Fibroblast of skin of back (primary cell): ENCODE data around the gene GARIN5B.

ENCODE experiments used
- DNase-seq: peaks from one replicate; pipeline ENCODE4 v3.0.0-alpha.2; 2013

Gene GARIN5B

DNA sequence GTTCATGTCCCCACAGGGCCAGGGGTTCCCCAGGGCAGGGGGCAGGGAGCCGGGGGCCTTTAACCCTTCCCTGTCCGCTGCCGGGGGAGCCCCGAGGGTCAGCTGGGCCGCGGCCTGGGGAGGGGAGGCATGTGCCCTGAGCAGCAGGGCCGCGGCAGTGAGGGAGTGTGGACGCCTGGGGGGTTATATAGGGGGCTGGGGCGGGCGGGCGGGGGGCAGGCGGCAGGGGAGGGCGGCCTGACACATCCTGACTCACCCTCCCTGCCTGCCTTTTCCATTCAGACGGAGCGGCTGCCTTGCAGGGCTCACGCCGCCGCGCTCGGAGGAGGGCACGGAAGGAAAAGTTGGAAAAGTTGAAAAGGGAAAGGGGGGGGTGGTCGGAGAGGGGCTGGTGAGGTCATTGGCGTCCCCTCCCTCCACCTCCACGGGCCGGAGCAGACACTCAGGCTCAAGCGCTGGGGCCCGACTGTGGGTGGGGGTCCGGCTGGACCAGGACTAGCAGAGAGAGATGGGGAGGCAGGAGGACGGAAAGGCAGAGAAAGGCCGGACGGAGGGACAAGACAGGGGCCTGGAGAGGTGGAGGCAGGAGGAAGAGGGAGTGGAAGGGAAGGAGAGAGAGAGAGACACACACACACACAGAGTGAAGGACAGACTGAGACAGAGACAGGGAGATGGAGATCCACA is 7.4 kb upstream of the GARIN5B start, which contains the start of gene IL11:
IL11 (minus strand) TSS at position 159 of the 684 bp plus-strand sequence; CDS start at position 6, 153 bp downstream.
- DNase-seq = peak; percentile 86

- DNase-seq = peak; percentile 86
These were observed 6.7 kb upstream of the GARIN5B start for GRCh38 chr19:55369653-55370304.

DNA sequence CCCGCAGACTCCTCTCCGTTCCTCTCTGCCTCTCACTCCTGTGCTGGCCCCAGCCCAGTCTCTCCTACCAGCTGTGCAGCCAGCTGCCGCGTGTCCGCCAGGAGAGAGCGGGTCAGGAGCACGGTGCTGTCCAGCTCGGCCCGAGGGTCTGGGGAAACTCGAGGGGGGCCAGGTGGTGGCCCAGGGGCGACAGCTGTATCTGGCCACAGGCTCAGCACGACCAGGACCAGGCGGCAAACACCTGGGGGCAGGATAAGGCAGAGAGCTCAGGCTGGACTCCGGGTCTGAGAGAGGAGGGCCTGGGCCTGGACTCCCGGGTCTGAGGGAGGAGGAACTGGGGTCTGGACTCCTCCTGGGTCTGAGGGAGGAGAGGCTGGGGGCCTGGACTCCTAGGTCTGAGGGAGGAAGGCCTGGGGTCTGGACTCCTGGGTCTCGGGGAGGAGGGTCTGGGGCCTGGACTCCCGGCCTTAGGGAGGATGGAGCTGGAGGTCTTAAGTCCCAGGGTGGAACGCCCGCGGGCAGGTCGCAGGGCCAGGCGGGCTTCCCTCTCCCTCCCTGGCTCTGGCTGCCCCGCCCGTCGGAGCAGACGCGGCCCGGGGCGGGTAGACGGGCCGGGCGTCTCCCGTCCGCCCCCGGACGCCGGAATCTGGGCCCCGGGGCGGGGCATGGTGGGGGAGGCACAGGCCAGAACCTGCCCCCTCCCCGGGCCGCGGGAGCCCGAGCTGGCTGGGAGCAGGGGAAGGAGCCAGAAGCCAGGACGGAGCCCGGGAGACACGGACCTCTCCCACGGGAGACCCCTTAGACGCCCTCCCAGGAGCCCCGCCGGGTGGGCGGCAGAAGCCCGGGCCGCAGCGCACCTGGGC is 5.9 kb upstream of the GARIN5B start:
- peak; percentile 72 for DNase-seq

DNA sequence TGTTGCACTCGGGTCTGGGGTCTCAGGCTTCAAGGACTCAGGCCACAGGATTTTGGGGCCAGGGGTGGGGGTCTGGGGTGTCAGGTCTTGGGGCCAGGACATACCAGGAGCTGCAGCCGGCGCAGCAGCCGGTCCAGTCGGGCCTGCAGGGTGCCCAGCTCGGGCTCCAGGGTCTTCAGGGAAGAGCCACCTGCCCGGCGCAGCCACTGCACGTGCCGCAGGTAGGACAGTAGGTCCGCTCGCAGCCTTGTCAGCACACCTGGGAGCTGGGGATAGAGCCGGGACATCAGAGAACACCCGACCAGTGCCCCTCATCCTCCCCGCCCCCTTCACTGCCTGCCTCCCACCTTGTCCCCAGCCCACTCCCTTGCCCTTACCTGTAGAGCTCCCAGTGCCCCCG is 5.0 kb upstream of the GARIN5B start:
- no peak for DNase-seq

DNA sequence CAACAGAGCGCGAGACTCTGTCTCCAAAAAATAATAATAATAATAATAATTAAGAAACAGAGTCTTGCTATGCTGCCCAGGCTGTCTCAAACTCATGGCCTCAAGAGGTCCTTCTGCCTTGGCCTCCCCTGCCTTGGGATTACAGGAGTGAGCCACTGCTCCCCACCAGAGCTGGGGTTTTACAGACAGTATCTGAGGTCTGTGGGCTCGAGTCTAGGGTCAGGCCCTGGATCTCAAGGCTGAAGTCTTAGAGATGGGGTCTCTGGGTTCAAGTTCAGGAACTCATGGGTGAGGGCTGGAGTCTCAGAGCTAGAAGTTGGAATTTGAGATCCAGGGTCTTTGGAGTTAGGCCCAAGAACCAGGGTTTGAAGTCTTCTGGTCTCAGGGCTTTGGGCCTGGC is 3.7 kb upstream of the GARIN5B start:
- no peak for DNase-seq

- DNase-seq = no peak
These were observed 2.9 kb upstream of the GARIN5B start for GRCh38 chr19:55365964-55366363.

- no peak for DNase-seq
These were observed 2.2 kb upstream of the GARIN5B start for GRCh38 chr19:55365245-55365644.

DNA sequence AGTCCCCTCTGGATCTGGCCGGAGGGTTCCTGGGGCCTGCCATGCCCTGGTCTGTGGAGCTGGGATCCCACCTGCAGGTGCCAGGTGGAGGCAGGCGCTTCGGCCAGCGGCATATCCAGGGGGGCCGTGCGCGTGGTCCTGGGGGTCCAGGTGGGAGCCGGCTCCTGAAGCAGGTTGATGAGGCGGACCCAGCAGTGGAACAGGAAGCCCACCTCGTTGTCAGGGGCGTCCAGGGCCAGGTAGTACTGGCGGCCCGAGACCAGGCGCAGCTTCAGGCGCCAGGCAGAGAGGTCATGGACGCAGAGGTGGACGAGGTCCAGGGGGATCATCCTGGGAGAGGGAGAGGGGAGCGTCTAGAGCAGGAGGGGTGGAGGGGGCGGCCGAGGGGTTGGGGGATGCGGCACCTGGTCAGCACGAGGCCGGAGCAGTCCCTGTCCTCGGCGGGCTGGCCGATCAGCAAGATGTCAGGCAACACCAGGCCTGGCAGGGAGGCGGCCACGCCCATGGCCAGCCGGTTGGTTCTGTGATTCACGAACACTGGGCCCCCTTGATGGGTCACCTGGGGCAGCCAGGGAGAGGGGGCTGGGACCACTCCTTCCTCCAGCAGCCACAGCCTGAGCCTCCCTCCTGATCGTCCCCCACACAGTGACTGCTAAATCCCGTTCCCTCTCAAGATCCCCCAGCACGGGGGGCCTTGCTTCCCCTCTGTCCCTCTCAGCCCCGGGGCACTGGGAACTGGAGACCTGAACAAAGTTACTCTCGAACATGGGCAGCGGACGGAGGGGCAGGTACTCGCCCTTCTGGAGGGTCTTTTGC is 678 bp downstream of the GARIN5B start:
- no peak for DNase-seq

- DNase-seq = no peak
These were observed 2.2 kb downstream of the GARIN5B start for GRCh38 chr19:55360902-55361301.

DNA sequence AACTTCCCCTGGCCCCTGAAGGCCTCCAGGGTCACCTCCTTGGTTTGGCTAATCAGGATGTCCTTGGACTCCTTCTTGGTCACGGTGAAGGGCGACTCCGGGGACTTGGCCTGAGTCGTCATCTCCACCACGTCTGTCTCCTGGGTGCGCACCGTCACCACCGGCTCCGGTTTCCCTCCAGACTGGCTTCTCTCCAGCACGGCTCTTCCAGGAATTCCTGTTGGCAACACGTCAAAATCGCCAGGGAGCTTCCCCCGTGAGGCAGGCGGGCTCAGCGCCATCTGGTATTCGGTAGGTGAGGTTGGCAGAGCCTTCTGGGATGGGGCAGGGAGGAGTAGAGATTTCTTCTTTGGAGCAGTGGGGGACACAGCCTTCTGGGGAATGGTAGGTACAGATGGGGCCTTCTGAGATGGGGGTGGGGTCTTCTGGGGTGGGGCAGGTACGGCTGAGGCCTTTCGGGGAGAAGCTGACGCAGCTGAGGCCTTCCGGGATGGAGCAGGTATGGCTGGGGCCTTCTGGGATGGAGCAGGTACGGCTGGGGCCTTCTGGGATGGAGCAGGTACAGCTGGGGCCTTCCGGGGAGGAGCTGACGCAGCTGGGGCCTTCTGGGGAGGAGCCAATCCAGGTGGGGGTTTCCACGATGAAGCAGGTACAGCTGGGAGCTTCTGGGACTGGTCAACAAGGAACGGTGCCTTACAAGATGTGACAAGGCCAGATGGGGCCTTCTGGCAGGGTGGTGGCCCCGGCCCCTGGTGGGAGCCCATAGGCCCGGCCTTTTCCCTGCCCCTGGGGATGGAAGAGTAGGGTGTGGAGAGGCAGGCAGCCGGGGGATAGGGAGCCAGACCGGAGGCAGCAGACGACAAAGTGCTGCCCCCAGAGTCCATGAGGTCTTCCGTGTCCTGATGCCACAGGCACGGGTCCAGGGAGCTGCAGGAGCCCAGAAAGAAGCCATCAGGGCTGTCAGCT is 3.8 kb downstream of the GARIN5B start:
- DNase-seq = no peak

DNA sequence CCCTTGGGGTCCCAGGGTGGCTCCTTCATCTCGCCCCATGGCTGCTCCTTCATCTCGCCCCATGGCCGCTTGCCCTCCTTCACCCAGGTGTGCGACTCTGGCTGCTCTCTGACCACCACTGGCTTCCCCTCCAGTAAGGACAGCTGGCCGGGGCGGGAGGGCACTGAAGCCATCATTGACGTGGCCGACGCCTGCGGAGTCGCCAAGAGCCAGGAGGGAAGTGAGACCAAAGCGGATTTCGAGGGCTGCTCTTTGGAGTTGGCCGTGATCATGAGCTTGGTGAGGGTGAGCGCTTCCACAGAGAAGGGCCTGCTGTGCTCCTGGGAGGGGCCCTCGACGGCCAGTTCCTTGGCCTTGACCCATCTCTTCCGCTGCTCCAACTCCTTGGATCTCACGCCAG is 4.6 kb downstream of the GARIN5B start:
- DNase-seq = no peak

DNA sequence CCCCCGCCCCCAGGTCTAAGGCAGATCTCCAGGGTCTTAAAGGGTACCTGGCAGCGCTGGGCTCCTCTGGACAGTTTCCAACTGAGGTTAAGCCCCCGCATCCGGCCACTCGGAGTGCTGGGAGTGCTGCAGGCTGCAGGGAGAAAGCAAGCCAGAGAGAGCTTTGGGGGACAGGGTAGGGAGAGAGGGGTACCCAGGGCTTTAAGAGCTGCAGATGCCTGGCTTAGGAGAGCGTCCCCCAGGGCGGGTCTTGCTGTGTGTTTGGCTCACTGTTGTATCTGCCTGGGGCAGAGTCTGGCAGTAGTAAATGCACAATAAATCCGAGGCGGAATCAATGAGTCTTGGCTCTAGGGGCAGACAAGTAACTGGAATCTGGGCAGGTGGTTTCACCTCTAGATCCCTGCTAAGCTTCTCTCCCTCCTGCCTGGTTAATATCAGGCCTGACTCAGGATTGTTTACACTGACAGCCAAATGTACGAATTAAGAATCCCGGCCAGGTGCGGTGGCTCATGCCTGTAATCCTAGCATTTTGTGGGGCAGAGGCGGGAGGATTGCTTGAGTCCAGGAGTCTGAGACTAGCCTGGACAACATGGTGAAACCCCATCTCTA is 7.7 kb downstream of the GARIN5B start:
- no peak for DNase-seq

DNA sequence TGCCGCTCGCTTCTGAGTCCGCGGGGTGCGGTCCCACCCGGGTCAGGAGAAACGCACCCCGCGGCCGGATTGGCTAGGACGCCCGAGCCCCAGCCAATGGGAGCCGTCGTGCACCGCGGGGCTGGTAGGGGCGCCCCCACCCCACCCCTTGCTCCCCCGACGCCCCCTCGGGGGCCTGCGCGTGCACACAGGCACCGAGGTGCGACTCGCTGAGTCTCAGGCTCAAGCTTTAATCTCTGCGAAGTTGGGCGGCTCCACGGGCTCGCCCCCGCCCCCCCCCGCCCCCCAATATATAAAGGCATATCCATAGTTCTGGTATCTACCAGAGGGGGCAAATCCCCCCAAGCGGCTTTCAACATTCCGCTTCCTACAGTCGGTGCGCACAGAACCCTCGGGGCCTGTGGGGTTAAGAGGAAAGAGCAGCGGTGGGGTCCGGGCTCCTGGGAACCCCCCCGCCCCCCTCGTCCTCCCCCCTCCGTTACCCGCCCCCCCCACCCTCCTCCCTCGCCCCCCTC is 8.3 kb downstream of the GARIN5B start, which contains the start of gene COX6B2:
COX6B2 (minus strand) TSS at position 22 of the 515 bp plus-strand sequence. CDS start 198 bp downstream, outside the sequence.
- no peak for DNase-seq

DNA sequence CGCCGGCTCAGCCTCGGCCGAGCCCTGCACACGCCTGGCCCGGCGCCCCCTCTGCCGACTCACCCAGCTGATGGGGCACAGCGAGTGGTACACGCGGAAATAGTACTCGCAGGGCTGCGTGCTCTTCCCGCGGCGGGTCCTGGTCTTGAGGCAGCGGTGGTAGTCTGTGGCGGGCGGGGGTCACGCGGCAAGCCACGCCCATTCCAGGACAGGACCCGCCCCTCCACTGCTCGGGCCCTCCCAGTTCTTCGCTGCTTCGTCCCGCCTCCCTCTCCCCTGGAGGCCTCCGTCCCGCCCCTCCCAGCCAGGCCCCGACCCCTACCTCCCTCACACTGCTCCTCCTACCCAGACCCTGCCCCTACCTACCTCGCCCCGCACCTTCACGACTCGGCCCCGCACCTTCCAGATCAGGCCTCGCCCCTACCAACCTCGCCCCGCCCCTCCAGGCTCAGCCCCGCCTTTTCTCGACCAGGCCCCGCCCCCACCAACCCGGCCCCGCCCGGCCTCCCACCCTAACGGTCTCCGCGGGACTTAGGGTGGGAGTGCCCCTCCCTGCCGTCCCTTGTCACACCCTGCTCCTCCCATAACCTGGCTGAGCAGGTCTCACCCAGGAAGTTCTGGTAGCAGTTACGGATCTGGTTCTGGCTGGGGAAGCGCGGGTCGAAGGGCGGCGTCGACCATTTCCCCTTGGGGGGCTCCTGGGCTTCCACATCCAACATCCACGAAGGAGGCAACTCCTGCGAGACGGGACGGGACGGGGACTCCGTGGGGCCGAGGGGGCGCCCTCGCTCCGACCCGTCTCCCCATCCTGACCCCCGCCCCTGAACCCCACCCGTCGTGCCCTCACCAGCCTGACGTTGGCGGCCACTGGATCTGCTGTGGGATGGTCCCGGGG is 9.0 kb downstream of the GARIN5B start:
- peak; percentile 48 for DNase-seq

DNA sequence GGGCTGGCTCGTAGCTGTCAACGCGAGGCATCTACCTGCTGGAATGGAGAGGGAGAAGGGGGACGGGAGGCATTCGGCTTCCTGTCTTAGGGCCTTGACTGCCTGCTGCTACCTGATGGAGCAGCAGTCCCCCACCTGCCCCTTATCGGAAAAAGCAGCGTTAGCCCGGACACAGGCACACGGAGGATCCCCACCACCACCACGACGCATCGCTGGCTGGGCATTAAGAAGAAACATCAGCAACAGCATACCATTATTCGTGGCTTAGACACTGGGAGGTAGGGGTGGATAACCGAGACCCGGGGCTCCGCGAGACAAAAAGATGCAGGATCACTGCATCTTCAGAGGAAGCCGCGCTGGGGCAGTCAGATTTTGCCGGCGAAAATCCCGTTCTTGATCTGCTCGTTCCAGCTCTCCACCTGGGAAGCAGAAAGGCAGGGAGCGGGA is 9.7 kb downstream of the GARIN5B start:
- no peak for DNase-seq

DNA sequence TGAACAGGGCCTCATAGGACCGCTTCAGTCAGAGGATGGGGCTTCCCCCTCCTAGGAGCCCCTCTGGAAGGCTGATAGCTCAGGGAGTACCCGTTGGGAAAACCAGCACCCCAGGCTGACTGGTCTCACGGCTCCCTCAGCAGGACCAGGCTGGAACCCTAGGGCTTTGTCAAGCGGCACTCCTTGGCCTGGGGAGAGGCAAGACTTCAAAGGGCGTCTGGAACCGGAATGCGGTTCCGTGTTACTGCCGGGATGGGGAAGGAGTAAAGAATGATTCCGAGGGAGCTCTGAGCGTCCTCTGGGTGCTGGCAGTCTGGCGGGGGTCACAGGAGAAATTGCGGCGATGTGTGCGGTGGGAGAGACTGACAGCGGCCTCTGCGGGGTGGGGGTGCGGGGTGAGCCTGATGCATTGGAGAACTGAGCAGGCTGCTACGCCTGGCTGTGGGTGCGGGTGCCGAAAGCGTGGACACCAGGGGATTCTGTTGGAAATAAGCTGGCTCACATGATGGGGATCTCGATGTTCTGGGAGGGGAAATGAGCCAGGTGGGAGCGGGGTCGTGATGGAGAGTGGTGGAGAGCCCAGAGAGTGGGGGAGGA is 10.4 kb downstream of the GARIN5B start:
- DNase-seq = no peak

DNA sequence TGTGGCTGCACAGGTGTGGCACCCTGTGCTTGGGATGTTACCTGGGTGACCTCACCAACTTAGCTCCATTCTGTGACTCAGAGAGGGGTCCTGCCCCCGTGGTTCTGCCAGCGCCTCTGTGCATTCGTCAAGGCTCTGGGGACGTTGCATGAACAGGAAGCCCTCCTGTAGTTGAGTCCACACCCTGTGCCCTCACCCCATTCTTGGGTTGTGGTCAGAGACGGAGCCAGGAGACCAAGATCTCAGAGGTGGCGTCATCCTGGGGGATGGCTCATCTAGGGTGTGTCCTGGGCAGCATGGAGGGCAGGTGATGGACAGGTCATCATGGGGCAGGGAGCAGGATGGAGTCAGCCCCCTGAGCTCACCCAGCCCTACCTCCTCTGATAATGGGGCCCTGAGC is 11.0 kb downstream of the GARIN5B start:
- no peak for DNase-seq

DNA sequence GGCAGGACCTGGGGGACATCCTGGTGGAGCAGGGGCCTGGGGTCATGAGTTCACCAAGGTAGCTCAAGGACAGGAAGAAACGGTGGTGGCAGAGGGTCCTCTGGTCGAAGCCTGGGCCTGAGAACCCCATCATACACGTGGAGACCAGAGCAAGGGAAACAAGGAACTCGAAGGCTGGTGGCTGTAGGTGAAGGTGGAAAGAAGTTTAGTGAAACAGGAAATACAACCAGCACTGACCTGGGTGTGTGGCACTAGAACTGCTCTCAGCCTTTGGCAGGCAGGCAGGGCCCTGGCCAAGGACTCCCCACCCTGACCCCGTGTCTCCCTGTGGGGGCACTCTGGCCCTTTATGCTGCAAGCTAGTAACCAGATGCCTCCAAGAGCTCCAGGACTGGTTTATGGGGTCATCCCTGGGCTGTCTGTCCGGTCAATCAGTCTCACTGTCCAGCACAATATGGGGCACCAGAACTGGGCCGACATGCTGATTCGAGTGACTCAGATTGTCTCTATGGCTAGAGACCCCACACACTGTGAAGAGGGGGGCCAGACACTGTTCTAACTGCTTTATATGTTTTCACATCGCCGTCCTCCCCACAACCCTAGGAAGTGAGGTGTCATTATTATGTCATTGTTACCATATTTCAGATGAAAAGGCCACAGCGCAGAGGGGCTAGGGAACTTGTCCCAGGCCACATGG is 12.3 kb downstream of the GARIN5B start:
- no peak for DNase-seq
